Measurements from ENCODE around the gene DEFB118. TPM values are rescaled to one million over a fixed set of nuclear protein-coding genes. Genes with fewer than 3 reads are reported as not detected.
"Not testable (repeated sequence)": the region's sequence is repeated elsewhere in the genome, so short reads cannot be mapped to it uniquely, and the experiment has no call there.

DEFB118 gene, protein sequence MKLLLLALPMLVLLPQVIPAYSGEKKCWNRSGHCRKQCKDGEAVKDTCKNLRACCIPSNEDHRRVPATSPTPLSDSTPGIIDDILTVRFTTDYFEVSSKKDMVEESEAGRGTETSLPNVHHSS
- polyA plus RNA-seq = not detected
- long read RNA-seq, donor 1 = 0 reads
- long read RNA-seq, donor 2 = 0 reads
- long read RNA-seq, donor 3 = 0 reads
- long read RNA-seq, donor 4 = 0 reads
- long read RNA-seq, donor 5 = 0 reads
- long read RNA-seq, donor 6 = 0 reads
- long read RNA-seq, donor 7 = 0 reads
- long read RNA-seq, donor 8 = 0 reads
- long read RNA-seq, donor 9 = 0 reads
- long read RNA-seq, donor 10 = 0 reads
- long read RNA-seq, donor 11 = 0 reads

DNA sequence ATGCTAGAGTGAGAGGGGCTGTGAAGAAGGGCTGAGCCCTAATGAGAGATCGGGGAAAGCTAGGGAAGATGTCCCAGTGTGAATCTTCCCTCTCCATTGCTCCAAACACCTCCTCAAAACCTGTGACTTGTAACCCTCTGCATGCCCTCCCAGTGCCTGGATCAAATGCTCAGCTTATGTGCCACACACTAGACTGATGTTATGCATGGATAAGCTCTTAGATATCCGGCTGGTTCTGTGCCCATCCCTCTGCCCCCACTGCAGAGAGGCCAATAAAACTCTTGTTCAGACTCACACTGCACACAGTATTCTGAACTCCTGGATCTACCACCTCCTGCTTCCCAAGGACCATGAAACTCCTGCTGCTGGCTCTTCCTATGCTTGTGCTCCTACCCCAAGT is at the start of gene DEFB118:
Gene DEFB118, plus strand, starts transcription at position 301 of the 400 bp plus-strand sequence. Its CDS starts 50 bp downstream, at position 351.
- no CpG with 5 or more reads among the region's 2 CpGs for WGBS (ENCODE audit: insufficient coverage, low lambda C conversion rate)
- no peak for DNase-seq
- H3K36me3 ChIP-seq (ENCODE audit: control insufficient read depth, insufficient read depth, low read length) = no peaks in the 10 kb centered on the region

DNA sequence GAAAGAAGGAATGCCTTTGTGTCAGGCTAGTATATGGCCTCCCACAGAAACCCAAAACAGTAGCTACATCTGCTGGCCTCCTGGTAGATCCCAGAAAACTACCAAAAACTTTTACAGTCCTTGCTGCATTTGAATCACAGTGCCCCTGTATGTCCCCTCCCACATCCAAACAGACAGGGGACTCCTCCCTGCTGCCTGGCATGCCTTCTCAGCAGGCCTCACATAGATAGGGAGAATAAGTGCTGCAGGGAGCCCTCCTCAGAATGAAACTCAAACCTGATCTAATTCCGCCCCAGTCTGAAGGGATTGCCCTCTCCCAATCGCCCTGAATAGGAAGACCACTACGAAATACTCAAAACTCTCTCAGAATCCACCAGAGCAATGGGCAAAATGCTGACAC is 45.9 kb upstream of the DEFB118 start:
- DNase-seq = no peak
- H3K4me1 ChIP-seq (ENCODE audit: control insufficient read depth, insufficient read depth, low read length) = no peaks in the 10 kb centered on the region
- no peak overlapping the region for H3K27ac ChIP-seq (ENCODE audit: low read length)
- H3K36me3 ChIP-seq (ENCODE audit: control insufficient read depth, insufficient read depth, low read length) = no peaks in the 10 kb centered on the region
- H3K9me3 ChIP-seq (ENCODE audit: control insufficient read depth, low read depth, low read length) = peaks cover 6% of the 10 kb centered on the region
- no peak overlapping the region for H3K4me3 ChIP-seq (ENCODE audit: low read length)
- WGBS (ENCODE audit: insufficient coverage, low lambda C conversion rate) = no CpG with 5 or more reads among the region's 3 CpGs
- no peaks in the 10 kb centered on the region for H3K27me3 ChIP-seq (ENCODE audit: control insufficient read depth, insufficient read depth, low read length)

More for the DNA sequence above, at the start of gene DEFB118:
- H3K4me1 ChIP-seq (ENCODE audit: control insufficient read depth, insufficient read depth, low read length) = no peaks in the 10 kb centered on the region
- H3K4me3 ChIP-seq (ENCODE audit: low read length) = no peak within 1 kb of the TSS
- H3K9me3 ChIP-seq (ENCODE audit: control insufficient read depth, low read depth, low read length) = peaks cover 3% of the 10 kb centered on the region
- H3K27me3 ChIP-seq (ENCODE audit: control insufficient read depth, insufficient read depth, low read length) = no peaks in the 10 kb centered on the region
- H3K27ac ChIP-seq (ENCODE audit: low read length) = no peak within 1 kb of the TSS

- H3K4me3 ChIP-seq (ENCODE audit: low read length) = no peak overlapping the region
- H3K4me1 ChIP-seq (ENCODE audit: control insufficient read depth, insufficient read depth, low read length) = no peaks in the 10 kb centered on the region
- no peaks in the 10 kb centered on the region for H3K27me3 ChIP-seq (ENCODE audit: control insufficient read depth, insufficient read depth, low read length)
- peaks cover 6% of the 10 kb centered on the region for H3K9me3 ChIP-seq (ENCODE audit: control insufficient read depth, low read depth, low read length)
- DNase-seq = no peak
- no peak overlapping the region for H3K27ac ChIP-seq (ENCODE audit: low read length)
- no peaks in the 10 kb centered on the region for H3K36me3 ChIP-seq (ENCODE audit: control insufficient read depth, insufficient read depth, low read length)
These were observed 37.5 kb upstream of the DEFB118 start for GRCh38 chr20:31330893-31331292.

DNA sequence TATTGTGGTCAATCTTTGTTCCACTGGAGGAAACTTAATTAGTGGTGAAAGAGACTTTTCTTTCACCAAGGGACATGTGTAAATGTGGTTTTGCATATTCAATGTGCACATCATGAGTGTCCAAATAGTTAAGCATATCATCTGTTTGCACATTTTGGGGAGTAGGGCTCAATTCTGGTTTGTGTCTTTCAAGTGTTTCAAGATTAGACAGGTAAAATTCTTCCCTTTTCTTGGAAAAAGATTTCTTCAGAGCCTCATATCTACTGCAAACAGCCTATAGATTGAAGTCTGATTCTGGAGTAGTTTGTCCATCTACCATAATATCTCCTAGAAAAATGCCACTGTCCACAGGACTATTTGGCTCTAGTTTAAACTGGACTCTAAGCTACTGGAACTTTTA is 26.9 kb upstream of the DEFB118 start:
- Histone ChIP-seq H3K4me1 (ENCODE audit: control insufficient read depth, insufficient read depth, low read length) (no peaks in the 10 kb centered on the region), H3K36me3 (ENCODE audit: control insufficient read depth, insufficient read depth, low read length) (no peaks in the 10 kb centered on the region), H3K27me3 (ENCODE audit: control insufficient read depth, insufficient read depth, low read length) (no peaks in the 10 kb centered on the region), H3K9me3 (ENCODE audit: control insufficient read depth, low read depth, low read length) (no peaks in the 10 kb centered on the region), H3K4me3 (ENCODE audit: low read length) (no peak overlapping the region), H3K27ac (ENCODE audit: low read length) (no peak overlapping the region)
- no peak for DNase-seq

- H3K27me3 ChIP-seq (ENCODE audit: control insufficient read depth, insufficient read depth, low read length) = no peaks in the 10 kb centered on the region
- no CpG with 5 or more reads among the region's 1 CpG for WGBS (ENCODE audit: insufficient coverage, low lambda C conversion rate)
- no peaks in the 10 kb centered on the region for H3K9me3 ChIP-seq (ENCODE audit: control insufficient read depth, low read depth, low read length)
- H3K4me1 ChIP-seq (ENCODE audit: control insufficient read depth, insufficient read depth, low read length) = no peaks in the 10 kb centered on the region
- H3K27ac ChIP-seq (ENCODE audit: low read length) = no peak overlapping the region
- DNase-seq = no peak
- no peaks in the 10 kb centered on the region for H3K36me3 ChIP-seq (ENCODE audit: control insufficient read depth, insufficient read depth, low read length)
- H3K4me3 ChIP-seq (ENCODE audit: low read length) = no peak overlapping the region
These were observed 12.4 kb upstream of the DEFB118 start for GRCh38 chr20:31355981-31356380.

DNA sequence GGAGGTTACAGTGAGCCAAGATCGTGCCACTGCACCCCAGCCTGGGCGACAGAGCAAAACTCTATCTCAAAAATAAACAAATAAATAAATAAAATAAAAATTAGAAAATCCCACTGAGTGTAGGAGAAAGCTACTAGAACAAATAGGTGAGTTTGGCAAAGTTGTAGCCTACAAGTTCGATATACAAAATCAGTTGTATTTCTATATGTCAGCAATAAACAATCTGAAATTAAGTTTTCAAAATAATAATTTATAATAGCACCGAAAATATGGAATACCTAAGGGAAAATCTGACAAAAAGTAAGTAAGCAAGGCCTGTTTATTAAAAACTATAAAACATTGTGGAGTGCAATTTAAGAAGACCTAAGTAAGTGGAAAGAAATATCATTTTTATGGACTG is 5.1 kb upstream of the DEFB118 start:
- WGBS (ENCODE audit: insufficient coverage, low lambda C conversion rate) = 60% methylated on average over 2 of the region's 4 CpGs
- Histone ChIP-seq H3K27me3 (ENCODE audit: control insufficient read depth, insufficient read depth, low read length) (no peaks in the 10 kb centered on the region), H3K27ac (ENCODE audit: low read length) (no peak overlapping the region), H3K36me3 (ENCODE audit: control insufficient read depth, insufficient read depth, low read length) (no peaks in the 10 kb centered on the region), H3K4me1 (ENCODE audit: control insufficient read depth, insufficient read depth, low read length) (no peaks in the 10 kb centered on the region), H3K9me3 (ENCODE audit: control insufficient read depth, low read depth, low read length) (peaks cover 3% of the 10 kb centered on the region), H3K4me3 (ENCODE audit: low read length) (no peak overlapping the region)
- DNase-seq = no peak

DNA sequence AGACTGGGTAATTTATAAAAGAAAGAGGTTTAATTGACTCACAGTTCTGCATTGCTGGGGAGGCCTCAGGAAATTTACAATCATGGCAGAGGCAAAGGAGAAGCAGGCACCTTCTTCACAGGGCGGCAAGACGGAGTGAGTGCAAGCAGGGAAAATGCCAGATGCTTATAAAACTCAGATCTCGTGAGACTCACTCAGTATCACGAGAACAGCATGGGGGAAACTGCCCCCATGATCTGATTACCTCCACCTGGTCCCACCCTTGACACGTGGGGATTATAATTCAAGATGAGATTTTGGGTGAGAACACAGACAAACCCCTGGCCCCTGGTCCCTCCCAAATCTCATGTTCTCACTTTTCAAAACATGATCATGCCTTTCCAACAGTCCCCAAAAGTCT is 4.1 kb upstream of the DEFB118 start:
- not testable (repeated sequence) for H3K36me3 ChIP-seq (ENCODE audit: control insufficient read depth, insufficient read depth, low read length); H3K4me1 ChIP-seq (ENCODE audit: control insufficient read depth, insufficient read depth, low read length); H3K27me3 ChIP-seq (ENCODE audit: control insufficient read depth, insufficient read depth, low read length); H3K9me3 ChIP-seq (ENCODE audit: control insufficient read depth, low read depth, low read length); H3K4me3 ChIP-seq (ENCODE audit: low read length); H3K27ac ChIP-seq (ENCODE audit: low read length); DNase-seq
- no CpG with 5 or more reads among the region's 5 CpGs for WGBS (ENCODE audit: insufficient coverage, low lambda C conversion rate)

GRCh38 chr20:31374346-31374745 is 5.9 kb downstream of the DEFB118 start:
- Histone ChIP-seq H3K36me3 (ENCODE audit: control insufficient read depth, insufficient read depth, low read length) (no peaks in the 10 kb centered on the region), H3K4me3 (ENCODE audit: low read length) (no peak overlapping the region), H3K27ac (ENCODE audit: low read length) (no peak overlapping the region), H3K27me3 (ENCODE audit: control insufficient read depth, insufficient read depth, low read length) (no peaks in the 10 kb centered on the region), H3K9me3 (ENCODE audit: control insufficient read depth, low read depth, low read length) (no peaks in the 10 kb centered on the region), H3K4me1 (ENCODE audit: control insufficient read depth, insufficient read depth, low read length) (no peaks in the 10 kb centered on the region)
- no peak for DNase-seq
- WGBS (ENCODE audit: insufficient coverage, low lambda C conversion rate) = 64% methylated on average over 2 of the region's 2 CpGs

DNA sequence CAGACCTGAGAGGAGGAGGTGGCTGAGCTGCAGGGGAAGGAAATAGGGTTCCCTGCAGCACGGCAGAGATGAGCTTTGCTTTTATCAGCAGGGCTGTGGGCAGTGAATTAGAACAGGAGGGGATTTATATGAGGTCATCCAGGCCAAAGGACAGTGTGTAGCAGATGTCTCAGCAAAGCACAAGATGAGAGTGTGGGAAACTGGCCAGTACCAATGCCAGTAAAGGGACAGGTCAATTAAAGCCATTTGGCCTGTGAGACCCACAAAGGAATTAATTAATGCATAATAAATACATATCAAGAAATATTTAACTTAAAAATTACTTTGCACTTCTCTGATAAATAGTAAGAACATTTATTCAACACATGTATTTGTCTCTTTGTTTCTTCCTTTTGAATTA is 22.1 kb downstream of the DEFB118 start, which contains the start of gene DEFB119:
Gene DEFB119, minus strand, starts transcription at position 101 of the 400 bp plus-strand sequence. CDS start 107 bp downstream, outside the sequence.
- no peak within 1 kb of the TSS for H3K27ac ChIP-seq (ENCODE audit: low read length)
- DNase-seq = no peak
- H3K36me3 ChIP-seq (ENCODE audit: control insufficient read depth, insufficient read depth, low read length) = no peaks in the 10 kb centered on the region
- H3K9me3 ChIP-seq (ENCODE audit: control insufficient read depth, low read depth, low read length) = peaks cover 9% of the 10 kb centered on the region
- no CpG with 5 or more reads among the region's 1 CpG for WGBS (ENCODE audit: insufficient coverage, low lambda C conversion rate)
- H3K4me3 ChIP-seq (ENCODE audit: low read length) = no peak within 1 kb of the TSS
- H3K4me1 ChIP-seq (ENCODE audit: control insufficient read depth, insufficient read depth, low read length) = no peaks in the 10 kb centered on the region
- no peaks in the 10 kb centered on the region for H3K27me3 ChIP-seq (ENCODE audit: control insufficient read depth, insufficient read depth, low read length)

DNA sequence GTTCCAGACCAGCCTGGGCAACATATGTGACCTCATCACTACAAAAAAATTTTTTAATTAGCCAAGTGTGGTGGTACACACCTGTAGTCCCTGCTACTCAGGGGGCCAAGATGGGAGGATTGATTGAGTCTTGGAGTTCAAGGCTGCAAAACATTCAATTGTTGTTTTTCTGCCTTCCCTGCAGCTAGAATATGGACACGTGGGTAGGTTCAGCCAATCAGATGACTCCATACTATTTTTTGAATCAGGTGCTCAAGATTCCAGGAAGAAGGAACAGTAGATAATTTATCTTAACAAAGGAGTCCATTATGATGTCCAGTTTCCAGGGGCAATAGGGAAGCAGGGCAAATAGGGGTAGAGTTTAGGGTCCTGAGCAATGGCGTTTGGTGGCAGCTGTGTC is 24.4 kb downstream of the DEFB118 start:
- Histone ChIP-seq H3K4me3 (ENCODE audit: low read length) (no peak overlapping the region), H3K27ac (ENCODE audit: low read length) (no peak overlapping the region), H3K4me1 (ENCODE audit: control insufficient read depth, insufficient read depth, low read length) (no peaks in the 10 kb centered on the region), H3K27me3 (ENCODE audit: control insufficient read depth, insufficient read depth, low read length) (no peaks in the 10 kb centered on the region), H3K9me3 (ENCODE audit: control insufficient read depth, low read depth, low read length) (peaks cover 9% of the 10 kb centered on the region), H3K36me3 (ENCODE audit: control insufficient read depth, insufficient read depth, low read length) (no peaks in the 10 kb centered on the region)
- WGBS (ENCODE audit: insufficient coverage, low lambda C conversion rate) = no CpG with 5 or more reads among the region's 2 CpGs
- no peak for DNase-seq

GRCh38 chr20:31394900-31395299 is 26.5 kb downstream of the DEFB118 start:
- no peaks in the 10 kb centered on the region for H3K36me3 ChIP-seq (ENCODE audit: control insufficient read depth, insufficient read depth, low read length)
- H3K9me3 ChIP-seq (ENCODE audit: control insufficient read depth, low read depth, low read length) = peaks cover 4% of the 10 kb centered on the region
- H3K27ac ChIP-seq (ENCODE audit: low read length) = no peak overlapping the region
- DNase-seq = no peak
- H3K27me3 ChIP-seq (ENCODE audit: control insufficient read depth, insufficient read depth, low read length) = no peaks in the 10 kb centered on the region
- WGBS (ENCODE audit: insufficient coverage, low lambda C conversion rate) = 33% methylated on average over 1 of the region's 3 CpGs
- no peak overlapping the region for H3K4me3 ChIP-seq (ENCODE audit: low read length)
- H3K4me1 ChIP-seq (ENCODE audit: control insufficient read depth, insufficient read depth, low read length) = no peaks in the 10 kb centered on the region
